Measurements from ENCODE around the gene PAX6.

- TF ChIP-seq CTCF (IDR thresholded peaks at IDR 0.05; ENCODE audit: insufficient read depth, low read length, poor library complexity, severe bottlenecking) (no peak), EZH2phosphoT487 (conservative IDR thresholded peaks at IDR 0.05; ENCODE audit: low read length) (no peak)
Observed at GRCh38 chr11:31830406-31830805, 19.3 kb upstream of the PAX6 start.

Measured in SU-DHL-6 (cell line).